ENCODE results near the gene FASTK.

DNA sequence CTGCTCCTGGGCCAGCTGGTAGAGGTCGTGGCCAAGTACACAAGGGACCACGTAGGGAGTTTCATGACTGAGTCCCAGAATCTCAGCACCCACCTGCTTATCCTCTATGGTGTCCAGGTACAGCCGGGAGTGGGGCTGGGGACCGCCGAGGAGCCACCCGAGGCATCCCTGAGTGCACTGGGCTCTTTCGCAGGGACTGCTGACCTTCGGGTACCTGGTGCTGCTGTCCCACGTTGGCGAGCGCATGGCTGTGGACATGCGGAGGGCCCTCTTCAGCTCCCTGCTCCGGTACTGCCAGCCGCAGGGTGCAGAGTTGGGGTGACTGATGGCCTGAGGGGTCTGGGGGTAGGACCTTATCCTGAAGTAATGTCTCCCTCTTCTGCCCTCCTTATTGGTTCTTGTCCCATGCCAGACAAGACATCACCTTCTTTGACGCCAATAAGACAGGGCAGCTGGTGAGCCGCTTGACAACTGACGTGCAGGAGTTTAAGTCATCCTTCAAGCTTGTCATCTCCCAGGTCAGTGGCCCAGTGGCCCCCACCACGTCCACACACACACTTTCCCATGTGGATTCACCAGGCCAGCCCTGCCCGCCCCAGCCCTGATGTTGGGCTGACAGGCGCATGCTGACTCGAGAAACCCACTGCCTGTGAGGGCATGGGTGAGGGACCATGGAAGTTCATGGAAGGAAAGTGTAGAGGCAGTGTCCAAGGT is 46.1 kb downstream of the FASTK start:
- TF ChIP-seq, protein P1, sequence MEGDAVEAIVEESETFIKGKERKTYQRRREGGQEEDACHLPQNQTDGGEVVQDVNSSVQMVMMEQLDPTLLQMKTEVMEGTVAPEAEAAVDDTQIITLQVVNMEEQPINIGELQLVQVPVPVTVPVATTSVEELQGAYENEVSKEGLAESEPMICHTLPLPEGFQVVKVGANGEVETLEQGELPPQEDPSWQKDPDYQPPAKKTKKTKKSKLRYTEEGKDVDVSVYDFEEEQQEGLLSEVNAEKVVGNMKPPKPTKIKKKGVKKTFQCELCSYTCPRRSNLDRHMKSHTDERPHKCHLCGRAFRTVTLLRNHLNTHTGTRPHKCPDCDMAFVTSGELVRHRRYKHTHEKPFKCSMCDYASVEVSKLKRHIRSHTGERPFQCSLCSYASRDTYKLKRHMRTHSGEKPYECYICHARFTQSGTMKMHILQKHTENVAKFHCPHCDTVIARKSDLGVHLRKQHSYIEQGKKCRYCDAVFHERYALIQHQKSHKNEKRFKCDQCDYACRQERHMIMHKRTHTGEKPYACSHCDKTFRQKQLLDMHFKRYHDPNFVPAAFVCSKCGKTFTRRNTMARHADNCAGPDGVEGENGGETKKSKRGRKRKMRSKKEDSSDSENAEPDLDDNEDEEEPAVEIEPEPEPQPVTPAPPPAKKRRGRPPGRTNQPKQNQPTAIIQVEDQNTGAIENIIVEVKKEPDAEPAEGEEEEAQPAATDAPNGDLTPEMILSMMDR (IDR thresholded peaks at IDR 0.05; ENCODE audit: insufficient read depth, low read length, poor library complexity, severe bottlenecking) = no peak
- no peak for TF ChIP-seq EZH2phosphoT487 (conservative IDR thresholded peaks at IDR 0.05; ENCODE audit: low read length)

Data from SU-DHL-6 (cell line).